ENCODE measurements around the gene QSER1. TPM values are rescaled to one million over a fixed set of nuclear protein-coding genes. Genes with fewer than 3 reads are reported as not detected.

QSER1 gene
- total and polyA plus RNA-seq, 4 donors = 2.4 to 12.6 (median 7.1) TPM

DNA sequence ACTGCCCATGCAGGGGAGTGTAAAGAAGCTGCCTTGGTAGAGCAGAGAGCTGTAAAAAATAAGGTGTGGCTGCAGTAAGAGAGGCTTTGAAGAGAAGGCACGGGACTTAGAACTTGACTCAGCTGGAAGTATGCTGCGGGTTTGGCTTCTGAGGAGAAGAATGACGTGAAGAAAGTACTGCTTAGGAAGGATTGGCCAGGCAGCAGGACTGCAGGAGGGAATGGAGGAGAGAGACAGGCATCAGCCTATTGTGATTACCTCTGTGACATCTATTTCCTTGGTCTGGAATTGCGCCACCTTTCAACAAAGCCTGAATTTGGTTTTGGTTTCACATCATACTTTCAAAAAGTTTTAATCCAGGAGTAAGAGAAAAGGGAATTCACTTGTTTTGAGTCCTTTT lies 40.4 kb upstream of the QSER1 start:
- H3K9ac ChIP-seq (ENCODE audit: low read depth in 1 of 2, low read length in 2 of 2) = no peak overlapping the region
- no peak overlapping the region for H3K4me3 ChIP-seq (ENCODE audit: low read depth in 1 of 3, low read length in 3 of 3)
- H3K27me3 ChIP-seq (ENCODE audit: control insufficient read depth in 4 of 4, insufficient read depth in 4 of 4, low read length in 3 of 4) = no peaks in the 10 kb centered on the region
- 77% methylated on average over 4 of the region's 4 CpGs for WGBS
- H3K36me3 ChIP-seq (ENCODE audit: control insufficient read depth in 4 of 4, insufficient read depth in 3 of 4, low read depth in 1 of 4, low read length in 3 of 4) = peaks cover 1 to 9% (median 4%) of the 10 kb centered on the region in 4 donors
- H3K27ac ChIP-seq (ENCODE audit: low read depth in 1 of 2, low read length in 2 of 2) = no peak overlapping the region
- peaks cover 0 to 6% (median 4%) of the 10 kb centered on the region in 4 donors for H3K4me1 ChIP-seq (ENCODE audit: control insufficient read depth in 4 of 4, insufficient read depth in 4 of 4, low read length in 3 of 4)
- no peaks in the 10 kb centered on the region for H3K9me3 ChIP-seq (ENCODE audit: control insufficient read depth in 4 of 4, low read length in 3 of 4)
- TF ChIP-seq CTCF (IDR thresholded peaks at IDR 0.05; ENCODE audit: low read depth, low read length, missing input control) (no peak), RAD21 (IDR thresholded peaks at IDR 0.05) (no peak), FOXA2 (IDR thresholded peaks at IDR 0.05) (no peak), SP1 (IDR thresholded peaks at IDR 0.05) (no peak), HNF4A (conservative IDR thresholded peaks at IDR 0.05) (no peak), GABPA (IDR thresholded peaks at IDR 0.05 in 1 of 2, conservative IDR thresholded peaks at IDR 0.05 in 1 of 2) (no peak), YY1 (IDR thresholded peaks at IDR 0.05) (no peak), MAX (IDR thresholded peaks at IDR 0.05) (no peak), NR2F2 (IDR thresholded peaks at IDR 0.05) (no peak), EGR1 (IDR thresholded peaks at IDR 0.05; ENCODE audit: low read depth in 2 of 2) (no peak), HNF4G (IDR thresholded peaks at IDR 0.05) (no peak), ZBTB33 (IDR thresholded peaks at IDR 0.05) (no peak)
- no peak for DNase-seq (ENCODE audit: low spot score)

DNA sequence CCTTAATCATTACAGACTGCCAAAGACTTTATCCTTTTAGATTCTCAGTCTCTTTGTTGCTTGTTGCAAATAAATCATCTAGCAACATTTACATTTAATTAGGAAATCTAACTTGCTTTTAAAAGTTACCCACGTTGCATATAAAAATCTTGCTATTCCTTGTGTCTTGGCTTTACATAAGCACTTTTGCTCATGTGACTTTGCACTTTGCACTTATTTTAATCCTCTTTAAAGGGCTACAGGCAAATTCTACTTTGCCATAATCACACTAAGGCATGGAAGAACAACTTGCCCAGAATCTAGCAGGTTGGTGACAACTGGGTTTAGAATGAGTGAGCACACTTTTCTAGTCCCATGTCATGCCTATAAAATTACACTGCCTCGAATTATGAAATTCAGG lies 37.0 kb upstream of the QSER1 start:
- no peak overlapping the region for H3K27ac ChIP-seq (ENCODE audit: low read depth in 1 of 2, low read length in 2 of 2)
- no peak overlapping the region for H3K4me3 ChIP-seq (ENCODE audit: low read depth in 1 of 3, low read length in 3 of 3)
- no peaks in the 10 kb centered on the region for H3K27me3 ChIP-seq (ENCODE audit: control insufficient read depth in 4 of 4, insufficient read depth in 4 of 4, low read length in 3 of 4)
- H3K4me1 ChIP-seq (ENCODE audit: control insufficient read depth in 4 of 4, insufficient read depth in 4 of 4, low read length in 3 of 4) = peaks cover 0 to 6% (median 4%) of the 10 kb centered on the region in 4 donors
- H3K9me3 ChIP-seq (ENCODE audit: control insufficient read depth in 4 of 4, low read length in 3 of 4) = no peaks in the 10 kb centered on the region
- 57% methylated on average over 2 of the region's 2 CpGs for WGBS
- peaks cover 0 to 5% (median 1%) of the 10 kb centered on the region in 4 donors for H3K36me3 ChIP-seq (ENCODE audit: control insufficient read depth in 4 of 4, insufficient read depth in 3 of 4, low read depth in 1 of 4, low read length in 3 of 4)
- no peak for DNase-seq (ENCODE audit: low spot score)
- TF ChIP-seq HNF4A (conservative IDR thresholded peaks at IDR 0.05) (peak in 1 of 2 donors; percentile 3), RXRA (IDR thresholded peaks at IDR 0.05) (no peak)
- no peak overlapping the region for H3K9ac ChIP-seq (ENCODE audit: low read depth in 1 of 2, low read length in 2 of 2)

DNA sequence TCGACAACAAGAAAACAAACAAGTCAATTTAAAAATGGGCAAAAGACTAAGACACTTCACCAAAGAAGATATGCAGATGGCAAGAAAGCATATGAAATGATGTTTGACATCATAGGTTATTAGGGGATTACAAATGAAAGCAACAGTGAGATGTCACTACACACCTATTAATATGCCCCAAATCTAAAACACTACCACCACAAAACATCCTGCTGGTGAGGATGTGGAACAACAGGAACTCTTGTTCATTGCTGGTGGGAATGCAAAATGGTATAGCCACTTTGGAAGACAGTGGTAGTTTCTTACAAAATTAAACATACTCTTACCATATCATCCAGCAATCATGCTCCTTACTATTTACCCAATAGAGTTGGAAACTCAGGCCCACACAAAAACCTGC lies 33.9 kb upstream of the QSER1 start:
- Histone ChIP-seq H3K9me3 (ENCODE audit: control insufficient read depth in 4 of 4, low read length in 3 of 4) (no peaks in the 10 kb centered on the region), H3K27me3 (ENCODE audit: control insufficient read depth in 4 of 4, insufficient read depth in 4 of 4, low read length in 3 of 4) (no peaks in the 10 kb centered on the region), H3K27ac (ENCODE audit: low read depth in 1 of 2, low read length in 2 of 2) (no peak overlapping the region), H3K4me1 (ENCODE audit: control insufficient read depth in 4 of 4, insufficient read depth in 4 of 4, low read length in 3 of 4) (peaks cover 0 to 6% (median 4%) of the 10 kb centered on the region in 4 donors), H3K36me3 (ENCODE audit: control insufficient read depth in 4 of 4, insufficient read depth in 3 of 4, low read depth in 1 of 4, low read length in 3 of 4) (peaks cover 0 to 4% (median 1%) of the 10 kb centered on the region in 4 donors), H3K4me3 (ENCODE audit: low read depth in 1 of 3, low read length in 3 of 3) (no peak overlapping the region), H3K9ac (ENCODE audit: low read depth in 1 of 2, low read length in 2 of 2) (no peak overlapping the region)
- WGBS = 87% methylated on average over 1 of the region's 1 CpG
- no peak for DNase-seq (ENCODE audit: low spot score)
- TF ChIP-seq SP1 (IDR thresholded peaks at IDR 0.05) = no peak
- no peak for TF ChIP-seq EGR1 (IDR thresholded peaks at IDR 0.05; ENCODE audit: low read depth in 2 of 2)
- no peak for TF ChIP-seq NR2F2 (IDR thresholded peaks at IDR 0.05)
- no peak for TF ChIP-seq ZBTB33 (IDR thresholded peaks at IDR 0.05)
- TF ChIP-seq MAX (IDR thresholded peaks at IDR 0.05) = no peak
- TF ChIP-seq HNF4A (conservative IDR thresholded peaks at IDR 0.05) = no peak
- TF ChIP-seq, protein P1, sequence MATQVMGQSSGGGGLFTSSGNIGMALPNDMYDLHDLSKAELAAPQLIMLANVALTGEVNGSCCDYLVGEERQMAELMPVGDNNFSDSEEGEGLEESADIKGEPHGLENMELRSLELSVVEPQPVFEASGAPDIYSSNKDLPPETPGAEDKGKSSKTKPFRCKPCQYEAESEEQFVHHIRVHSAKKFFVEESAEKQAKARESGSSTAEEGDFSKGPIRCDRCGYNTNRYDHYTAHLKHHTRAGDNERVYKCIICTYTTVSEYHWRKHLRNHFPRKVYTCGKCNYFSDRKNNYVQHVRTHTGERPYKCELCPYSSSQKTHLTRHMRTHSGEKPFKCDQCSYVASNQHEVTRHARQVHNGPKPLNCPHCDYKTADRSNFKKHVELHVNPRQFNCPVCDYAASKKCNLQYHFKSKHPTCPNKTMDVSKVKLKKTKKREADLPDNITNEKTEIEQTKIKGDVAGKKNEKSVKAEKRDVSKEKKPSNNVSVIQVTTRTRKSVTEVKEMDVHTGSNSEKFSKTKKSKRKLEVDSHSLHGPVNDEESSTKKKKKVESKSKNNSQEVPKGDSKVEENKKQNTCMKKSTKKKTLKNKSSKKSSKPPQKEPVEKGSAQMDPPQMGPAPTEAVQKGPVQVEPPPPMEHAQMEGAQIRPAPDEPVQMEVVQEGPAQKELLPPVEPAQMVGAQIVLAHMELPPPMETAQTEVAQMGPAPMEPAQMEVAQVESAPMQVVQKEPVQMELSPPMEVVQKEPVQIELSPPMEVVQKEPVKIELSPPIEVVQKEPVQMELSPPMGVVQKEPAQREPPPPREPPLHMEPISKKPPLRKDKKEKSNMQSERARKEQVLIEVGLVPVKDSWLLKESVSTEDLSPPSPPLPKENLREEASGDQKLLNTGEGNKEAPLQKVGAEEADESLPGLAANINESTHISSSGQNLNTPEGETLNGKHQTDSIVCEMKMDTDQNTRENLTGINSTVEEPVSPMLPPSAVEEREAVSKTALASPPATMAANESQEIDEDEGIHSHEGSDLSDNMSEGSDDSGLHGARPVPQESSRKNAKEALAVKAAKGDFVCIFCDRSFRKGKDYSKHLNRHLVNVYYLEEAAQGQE (IDR thresholded peaks at IDR 0.05) = no peak
- no peak for TF ChIP-seq JUND (IDR thresholded peaks at IDR 0.05)
- no peak for TF ChIP-seq HNF4G (IDR thresholded peaks at IDR 0.05)
- no peak for TF ChIP-seq GABPA (IDR thresholded peaks at IDR 0.05 in 1 of 2, conservative IDR thresholded peaks at IDR 0.05 in 1 of 2)
- no peak for TF ChIP-seq RXRA (IDR thresholded peaks at IDR 0.05)
- TF ChIP-seq, protein P2, sequence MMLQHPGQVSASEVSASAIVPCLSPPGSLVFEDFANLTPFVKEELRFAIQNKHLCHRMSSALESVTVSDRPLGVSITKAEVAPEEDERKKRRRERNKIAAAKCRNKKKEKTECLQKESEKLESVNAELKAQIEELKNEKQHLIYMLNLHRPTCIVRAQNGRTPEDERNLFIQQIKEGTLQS (IDR thresholded peaks at IDR 0.05) = no peak
- no peak for TF ChIP-seq FOXA2 (IDR thresholded peaks at IDR 0.05)
- TF ChIP-seq RAD21 (IDR thresholded peaks at IDR 0.05) = no peak
- no peak for TF ChIP-seq TAF1 (conservative IDR thresholded peaks at IDR 0.05)
- TF ChIP-seq YY1 (IDR thresholded peaks at IDR 0.05) = no peak

Data from liver (tissue), 9 donors.